Transverse colon (tissue), 4 donors: Measurements from ENCODE around the gene CATSPERD.

Source experiments
- CTCF ChIP-seq, 5 experiments: fragments of 200-600 bp in 3 of 5; fragments of 450-650 bp in 2 of 5; sonication (generic) in 3 of 5; IDR thresholded peaks; 1 replicate in 2 of 5; 2 replicates in 3 of 5; pipeline ENCODE4 v1.5.1; 2016 to 2017; ENCODE audit warnings: antibody characterized with exemption in 5 of 5, inconsistent platforms in 3 of 5, mild to moderate bottlenecking in 2 of 5, moderate library complexity in 1 of 5
- POLR2AphosphoS5 ChIP-seq, 3 donors: sonication (generic); formaldehyde crosslinking; IDR thresholded peaks; one replicate each; pipeline ENCODE4 v1.6.1; 2016; ENCODE audit warnings: antibody characterized with exemption in 3 of 3

DNA sequence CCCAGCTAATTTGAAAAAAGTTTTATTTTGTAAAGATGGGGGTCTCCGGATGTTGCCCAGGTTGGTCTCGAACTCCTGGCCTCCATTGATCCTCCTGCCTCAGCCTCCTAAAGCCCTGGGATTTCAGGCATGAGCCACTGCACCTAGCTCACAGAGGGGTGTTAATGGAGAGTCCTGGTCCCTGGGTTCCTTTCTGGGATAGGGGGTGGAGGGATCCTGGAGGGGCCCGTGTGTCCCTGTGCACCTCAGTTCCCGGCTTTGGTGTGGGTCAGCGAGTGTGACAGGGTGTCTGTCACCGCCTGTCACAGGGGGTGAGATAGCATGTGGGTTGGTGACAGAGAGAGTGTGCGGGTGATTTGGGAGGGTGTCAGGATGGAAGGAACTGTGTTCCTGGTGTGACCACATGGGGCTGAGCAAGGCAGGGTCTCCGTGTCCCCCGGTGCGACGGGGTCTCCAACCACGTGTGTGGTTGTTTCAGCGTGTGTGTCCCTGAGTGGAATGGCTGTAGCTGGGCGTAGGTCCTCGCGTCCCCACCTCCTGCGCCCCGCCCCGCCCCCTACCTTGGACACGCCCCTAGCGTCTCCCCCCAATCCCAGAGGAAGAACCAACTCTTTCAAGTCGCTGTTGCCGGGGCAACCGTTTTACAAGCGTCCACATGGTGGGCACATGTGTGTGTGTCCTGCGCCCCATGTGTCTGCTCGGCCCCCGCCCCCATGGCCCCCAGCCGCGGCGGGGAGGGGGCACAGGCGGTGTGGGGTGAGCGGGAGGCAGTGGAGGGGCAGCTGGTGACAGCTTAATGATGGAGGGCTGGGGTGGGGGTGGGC is 81.6 kb downstream of the CATSPERD start:
- TF ChIP-seq POLR2AphosphoS5 (IDR thresholded peaks at IDR 0.05) (no peak), CTCF (IDR thresholded peaks at IDR 0.05) (no peak)
